Tibial nerve (tissue), 4 donors: ENCODE data around the gene RTKN. TPM values are rescaled to one million over a fixed set of nuclear protein-coding genes. Genes with fewer than 3 reads are reported as not detected.

Source experiments
- DNase-seq, 2 donors: peaks; one replicate each; pipeline ENCODE4 v3.0.0-alpha.2; 2019; ENCODE audit warnings: low spot score in 2 of 2
- H3K27ac ChIP-seq, 4 donors: fragments of 200-600 bp; sonication (generic) in 3 of 4; one replicate each; pipeline ENCODE4 v1.5.1; 2017 to 2019; ENCODE audit warnings: mild to moderate bottlenecking in 1 of 4
- H3K27me3 ChIP-seq, 2 donors: fragments of 200-600 bp; sonication (generic) in 1 of 2; one replicate each; pipeline versions ENCODE4 v1.5.1 to v1.6.0; 2017 to 2019
- H3K36me3 ChIP-seq, 3 donors: fragments of 200-600 bp; sonication (generic); one replicate each; pipeline ENCODE4 v1.5.1; 2018 to 2019
- H3K4me1 ChIP-seq, 4 donors: fragments of 200-600 bp; sonication (generic) in 3 of 4; one replicate each; pipeline ENCODE4 v1.5.1; 2017 to 2019
- H3K4me3 ChIP-seq, 4 donors: fragments of 200-600 bp; sonication (generic) in 3 of 4; one replicate each; pipeline ENCODE4 v1.5.1; 2017 to 2019; ENCODE audit warnings: mild to moderate bottlenecking in 1 of 4, moderate library complexity in 1 of 4
- H3K9me3 ChIP-seq, 4 donors: fragments of 200-600 bp; sonication (generic) in 3 of 4; one replicate each; pipeline ENCODE4 v1.5.1; 2017 to 2019
- EP300 ChIP-seq, 2 donors: sonication (generic); formaldehyde crosslinking; IDR thresholded peaks; one replicate each; pipeline ENCODE4 v1.6.1; 2017; ENCODE audit warnings: antibody characterized with exemption in 2 of 2, mild to moderate bottlenecking in 1 of 2
- POLR2A ChIP-seq, 2 donors: fragments of 450-650 bp; IDR thresholded peaks; one replicate each; pipeline ENCODE4 v1.6.1; 2017; ENCODE audit warnings: antibody characterized with exemption in 2 of 2, mild to moderate bottlenecking in 2 of 2, moderate library complexity in 2 of 2
- WGBS, 2 donors: methylation state at CpG; one replicate each; pipeline ENCODE4 v1.1.5; 2018; 5-methylcytosine and 5-hydroxymethylcytosine counted together
- total RNA-seq, 4 donors: library from RNA; depleted of rRNA; stranded (reverse); fragments of >200 nt; gene quantifications; one replicate each; pipeline ENCODE4 v1.1.0, GENCODE V29; 2016
- TF ChIP-seq, protein P1 (sequence below), 5 experiments: fragments of 200-600 bp in 3 of 5; fragments of 450-650 bp in 2 of 5; sonication (generic) in 3 of 5; IDR thresholded peaks; one replicate each; pipeline ENCODE4 v1.5.1; 2016 to 2019; ENCODE audit warnings: antibody characterized with exemption in 5 of 5, mild to moderate bottlenecking in 3 of 5, moderate library complexity in 2 of 5

The RTKN gene
- total RNA-seq, 4 donors from 2014 or later, result 83.4 to 93.1 (median 87.1) TPM

DNA sequence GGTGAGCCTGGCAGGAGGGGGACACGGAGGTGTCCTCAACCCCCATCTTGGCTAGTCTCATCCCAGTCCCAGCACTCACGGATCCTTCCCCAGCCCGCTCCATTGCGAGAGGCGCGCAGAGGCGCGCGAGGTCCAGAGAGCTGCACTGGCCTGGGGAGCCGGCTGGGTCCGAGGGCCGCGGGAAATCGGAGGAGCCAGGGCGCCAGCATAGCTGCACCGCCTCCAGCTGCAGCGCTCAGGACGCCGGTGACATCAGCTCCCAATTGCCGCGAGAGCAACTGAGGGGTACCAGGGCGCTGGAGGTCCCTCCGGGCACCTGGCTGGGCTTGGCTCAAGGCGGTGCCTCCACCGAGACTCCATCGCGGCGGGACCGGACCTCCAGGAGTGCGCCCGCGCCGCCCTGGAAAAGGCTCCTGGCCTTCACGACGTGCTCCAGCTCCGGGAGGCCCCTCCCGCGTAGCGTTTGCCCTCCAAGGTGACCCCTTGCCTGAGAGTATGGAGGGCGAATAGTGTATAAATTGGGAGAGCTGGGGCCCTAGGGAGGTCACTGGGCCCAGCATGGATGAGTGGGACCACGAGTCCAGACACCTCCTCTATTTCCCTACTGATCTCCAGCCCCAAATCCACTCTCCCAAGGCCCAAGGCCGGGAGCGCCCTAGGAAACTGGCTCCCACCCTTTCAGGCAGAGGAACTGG, 5.5 kb downstream of the RTKN start:
- Histone ChIP-seq H3K36me3 (peaks cover 0 to 20% (median 5%) of the 10 kb centered on the region in 3 donors), H3K4me1 (peaks cover 0 to 80% (median 7%) of the 10 kb centered on the region in 4 donors), H3K27ac (peak overlapping the region; percentile 31 to 94 (median 86)), H3K9me3 (no peaks in the 10 kb centered on the region), H3K4me3 (peak overlapping the region; percentile 18 to 66 (median 34)), H3K27me3 (no peaks in the 10 kb centered on the region)
- TF ChIP-seq EP300 (IDR thresholded peaks at IDR 0.05), result no peak
- TF ChIP-seq, protein P1, sequence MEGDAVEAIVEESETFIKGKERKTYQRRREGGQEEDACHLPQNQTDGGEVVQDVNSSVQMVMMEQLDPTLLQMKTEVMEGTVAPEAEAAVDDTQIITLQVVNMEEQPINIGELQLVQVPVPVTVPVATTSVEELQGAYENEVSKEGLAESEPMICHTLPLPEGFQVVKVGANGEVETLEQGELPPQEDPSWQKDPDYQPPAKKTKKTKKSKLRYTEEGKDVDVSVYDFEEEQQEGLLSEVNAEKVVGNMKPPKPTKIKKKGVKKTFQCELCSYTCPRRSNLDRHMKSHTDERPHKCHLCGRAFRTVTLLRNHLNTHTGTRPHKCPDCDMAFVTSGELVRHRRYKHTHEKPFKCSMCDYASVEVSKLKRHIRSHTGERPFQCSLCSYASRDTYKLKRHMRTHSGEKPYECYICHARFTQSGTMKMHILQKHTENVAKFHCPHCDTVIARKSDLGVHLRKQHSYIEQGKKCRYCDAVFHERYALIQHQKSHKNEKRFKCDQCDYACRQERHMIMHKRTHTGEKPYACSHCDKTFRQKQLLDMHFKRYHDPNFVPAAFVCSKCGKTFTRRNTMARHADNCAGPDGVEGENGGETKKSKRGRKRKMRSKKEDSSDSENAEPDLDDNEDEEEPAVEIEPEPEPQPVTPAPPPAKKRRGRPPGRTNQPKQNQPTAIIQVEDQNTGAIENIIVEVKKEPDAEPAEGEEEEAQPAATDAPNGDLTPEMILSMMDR (IDR thresholded peaks at IDR 0.05), result no peak
- TF ChIP-seq POLR2A (IDR thresholded peaks at IDR 0.05), result no peak
- 38 to 44% methylated on average over 35 to 43 of the region's 43 CpGs for WGBS, 2 donors
- no peak for DNase-seq

- no peaks in the 10 kb centered on the region for H3K27me3 ChIP-seq
- 79 to 82% methylated on average over 11 of the region's 11 CpGs for WGBS, 2 donors
- H3K4me1 ChIP-seq, result peaks cover 0 to 25% (median 0%) of the 10 kb centered on the region in 4 donors
Observed at GRCh38 chr2:74430502-74430901, 11.2 kb downstream of the RTKN start.

GRCh38 chr2:74429487-74430451, 12.0 kb downstream of the RTKN start:
- 70% methylated on average over 18 of the region's 18 CpGs for WGBS, 2 donors
- peaks cover 0 to 18% (median 0%) of the 10 kb centered on the region in 4 donors for H3K4me1 ChIP-seq
- H3K27me3 ChIP-seq, result no peaks in the 10 kb centered on the region
- H3K9me3 ChIP-seq, result no peaks in the 10 kb centered on the region
- H3K36me3 ChIP-seq, result peaks cover 8 to 80% (median 10%) of the 10 kb centered on the region in 3 donors
- peak overlapping the region in 2 of 4 donors; percentile 25 to 43 for H3K27ac ChIP-seq
- no peak for TF ChIP-seq EP300 (IDR thresholded peaks at IDR 0.05)
- TF ChIP-seq POLR2A (IDR thresholded peaks at IDR 0.05), result no peak
- TF ChIP-seq, protein P1 (IDR thresholded peaks at IDR 0.05), result no peak
- no peak overlapping the region for H3K4me3 ChIP-seq
- DNase-seq, result no peak

More at GRCh38 chr2:74430502-74430901, 11.2 kb downstream of the RTKN start:
- no peak for TF ChIP-seq POLR2A (IDR thresholded peaks at IDR 0.05)
- TF ChIP-seq EP300 (IDR thresholded peaks at IDR 0.05), result no peak
- TF ChIP-seq, protein P1 (IDR thresholded peaks at IDR 0.05), result no peak
- Histone ChIP-seq H3K4me3 (no peak overlapping the region), H3K27ac (peak overlapping the region in 2 of 4 donors; percentile 25 to 43), H3K9me3 (no peaks in the 10 kb centered on the region), H3K36me3 (peaks cover 8 to 72% (median 10%) of the 10 kb centered on the region in 3 donors)
- DNase-seq, result no peak

GRCh38 chr2:74428675-74429074, 13.1 kb downstream of the RTKN start:
- WGBS, 2 donors, result 65 to 77% methylated on average over 5 of the region's 5 CpGs
- Histone ChIP-seq H3K27me3 (no peaks in the 10 kb centered on the region), H3K27ac (peak overlapping the region in 1 of 4 donors; percentile 14), H3K4me3 (no peak overlapping the region), H3K4me1 (peaks cover 0 to 13% (median 0%) of the 10 kb centered on the region in 4 donors), H3K36me3 (peaks cover 8 to 80% (median 10%) of the 10 kb centered on the region in 3 donors), H3K9me3 (no peaks in the 10 kb centered on the region)
- no peak for DNase-seq
- TF ChIP-seq EP300 (IDR thresholded peaks at IDR 0.05), result no peak
- TF ChIP-seq, protein P1 (IDR thresholded peaks at IDR 0.05), result no peak
- no peak for TF ChIP-seq POLR2A (IDR thresholded peaks at IDR 0.05)
